ENCODE results near the gene PFN2. TPM values are rescaled to one million over a fixed set of nuclear protein-coding genes. Genes with fewer than 3 reads are reported as not detected.

The PFN2 gene
- total RNA-seq, 3 donors from 2014 or later (not counting 1 experiment from before 2014, with no cell fraction given): 3.4 to 4.9 (median 4.8) TPM

DNA sequence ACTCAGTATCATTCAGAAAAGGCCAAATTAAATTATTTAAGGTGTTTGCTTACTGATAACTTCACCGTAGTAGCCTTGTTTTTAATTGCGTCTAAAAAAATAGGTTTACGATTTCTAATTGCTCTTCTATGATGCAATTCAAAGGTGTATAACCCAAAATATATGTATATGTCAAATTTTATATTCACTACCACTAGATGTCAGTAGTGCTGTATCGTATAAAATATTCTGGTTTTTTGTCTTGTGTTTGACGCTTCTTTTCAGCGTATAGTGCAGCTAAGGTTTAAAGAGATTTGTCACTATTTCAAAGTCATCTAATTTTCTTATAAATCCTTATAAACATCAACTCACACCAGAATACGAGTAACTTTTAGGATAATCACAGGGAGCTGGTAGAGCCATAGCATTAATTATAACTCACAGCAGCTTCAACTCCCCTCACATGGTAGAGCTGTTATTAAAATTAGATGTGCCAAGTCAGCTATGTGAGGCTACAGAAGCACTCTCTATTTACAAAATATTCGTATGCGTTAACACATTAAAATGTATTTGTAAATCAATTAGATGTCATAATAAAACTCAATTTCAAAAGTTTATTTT lies 3.5 kb downstream of the PFN2 start:
- Mint-ChIP-seq H3K27me3 (ENCODE audit: low read depth in 2 of 2) (peaks cover 8 to 14% of the 10 kb centered on the region in 2 donors), H3K36me3 (no peaks in the 10 kb centered on the region), H3K9me3 (no peaks in the 10 kb centered on the region), H3K4me1 (peaks cover 20 to 23% of the 10 kb centered on the region in 2 donors), H3K27ac (no peak overlapping the region), H3K4me3 (peak overlapping the region; percentile 50)
- ATAC-seq (no peak), DNase-seq (peak in 1 of 2 donors; percentile 70)
- H3K9me3 ChIP-seq (ENCODE audit: control insufficient read depth, insufficient read depth, low read length): no peaks in the 10 kb centered on the region
- no peak overlapping the region for H3K4me3 ChIP-seq (ENCODE audit: low read length)
- WGBS (ENCODE audit: insufficient coverage): no CpG with 5 or more reads among the region's 9 CpGs
- no peak overlapping the region for H3K27ac ChIP-seq (ENCODE audit: low read length)
- H3K36me3 ChIP-seq (ENCODE audit: control insufficient read depth, insufficient read depth, low read length): no peaks in the 10 kb centered on the region
- intact Hi-C loops (cut with micrococcal nuclease): loop anchor here (1.0 to 2.0 kb wide), 3 partner anchors 217 to 532 kb away; no protein-coding TSS in a partner anchor
- TF ChIP-seq, protein P1, sequence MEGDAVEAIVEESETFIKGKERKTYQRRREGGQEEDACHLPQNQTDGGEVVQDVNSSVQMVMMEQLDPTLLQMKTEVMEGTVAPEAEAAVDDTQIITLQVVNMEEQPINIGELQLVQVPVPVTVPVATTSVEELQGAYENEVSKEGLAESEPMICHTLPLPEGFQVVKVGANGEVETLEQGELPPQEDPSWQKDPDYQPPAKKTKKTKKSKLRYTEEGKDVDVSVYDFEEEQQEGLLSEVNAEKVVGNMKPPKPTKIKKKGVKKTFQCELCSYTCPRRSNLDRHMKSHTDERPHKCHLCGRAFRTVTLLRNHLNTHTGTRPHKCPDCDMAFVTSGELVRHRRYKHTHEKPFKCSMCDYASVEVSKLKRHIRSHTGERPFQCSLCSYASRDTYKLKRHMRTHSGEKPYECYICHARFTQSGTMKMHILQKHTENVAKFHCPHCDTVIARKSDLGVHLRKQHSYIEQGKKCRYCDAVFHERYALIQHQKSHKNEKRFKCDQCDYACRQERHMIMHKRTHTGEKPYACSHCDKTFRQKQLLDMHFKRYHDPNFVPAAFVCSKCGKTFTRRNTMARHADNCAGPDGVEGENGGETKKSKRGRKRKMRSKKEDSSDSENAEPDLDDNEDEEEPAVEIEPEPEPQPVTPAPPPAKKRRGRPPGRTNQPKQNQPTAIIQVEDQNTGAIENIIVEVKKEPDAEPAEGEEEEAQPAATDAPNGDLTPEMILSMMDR (IDR thresholded peaks at IDR 0.05): peak; percentile 73
- peaks cover 9% of the 10 kb centered on the region for H3K27me3 ChIP-seq (ENCODE audit: control insufficient read depth, insufficient read depth, low read length)
- H3K4me1 ChIP-seq (ENCODE audit: control insufficient read depth, insufficient read depth, low read length): peaks cover 11% of the 10 kb centered on the region

DNA sequence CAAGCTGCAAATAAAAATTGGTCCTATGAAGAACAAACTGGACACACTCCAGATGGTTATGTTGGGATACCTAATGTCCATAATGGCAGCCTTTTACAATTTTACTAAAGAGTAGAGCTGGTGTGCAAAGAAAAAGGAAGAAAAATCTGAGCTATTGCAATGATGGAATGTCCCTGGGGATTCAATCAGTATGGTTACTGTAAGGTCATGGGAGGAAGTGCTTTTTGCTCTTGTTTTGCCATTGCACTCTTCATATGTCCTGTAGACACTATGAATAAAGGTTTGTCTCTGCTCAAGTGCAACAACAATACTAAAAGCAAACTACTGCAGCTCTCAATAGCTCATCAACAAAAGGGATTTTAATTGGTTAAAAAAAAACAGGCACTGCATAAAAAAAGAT lies 5.4 kb downstream of the PFN2 start:
- Histone ChIP-seq H3K36me3 (ENCODE audit: control insufficient read depth, insufficient read depth, low read length) (no peaks in the 10 kb centered on the region), H3K4me1 (ENCODE audit: control insufficient read depth, insufficient read depth, low read length) (peaks cover 6% of the 10 kb centered on the region), H3K9me3 (ENCODE audit: control insufficient read depth, insufficient read depth, low read length) (no peaks in the 10 kb centered on the region), H3K27ac (ENCODE audit: low read length) (no peak overlapping the region), H3K27me3 (ENCODE audit: control insufficient read depth, insufficient read depth, low read length) (no peaks in the 10 kb centered on the region), H3K4me3 (ENCODE audit: low read length) (no peak overlapping the region)
- peaks cover 12 to 14% of the 10 kb centered on the region in 2 donors for H3K4me1 Mint-ChIP-seq
- no peak for DNase-seq
- TF ChIP-seq, protein P1 (IDR thresholded peaks at IDR 0.05): no peak
- intact Hi-C loops (cut with micrococcal nuclease): no loop called here
- peaks cover 0 to 9% of the 10 kb centered on the region in 2 donors for H3K27me3 Mint-ChIP-seq (ENCODE audit: low read depth in 2 of 2)
- no peaks in the 10 kb centered on the region for H3K36me3 Mint-ChIP-seq
- no peak overlapping the region for H3K27ac Mint-ChIP-seq
- H3K9me3 Mint-ChIP-seq: no peaks in the 10 kb centered on the region
- no peak overlapping the region for H3K4me3 Mint-ChIP-seq
- ATAC-seq: no peak

DNA sequence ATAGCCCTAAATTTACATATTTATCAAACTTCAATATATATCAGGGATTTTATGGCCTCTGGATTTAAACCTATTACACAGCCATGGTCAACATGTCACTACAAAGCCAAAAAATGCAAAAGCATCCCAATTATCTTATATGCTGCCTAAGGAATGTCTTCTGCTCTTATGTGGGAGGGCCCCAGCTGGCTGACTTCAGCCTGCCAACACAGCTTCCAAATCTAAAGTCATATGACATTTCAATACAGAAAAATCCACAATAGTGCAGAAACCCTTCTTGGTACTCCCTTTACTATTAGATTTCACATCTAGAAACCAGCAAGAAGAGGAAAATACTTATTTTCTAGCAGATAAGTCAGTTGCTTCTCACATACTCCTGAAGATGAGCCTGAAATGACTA lies 6.4 kb downstream of the PFN2 start:
- TF ChIP-seq, protein P1 (IDR thresholded peaks at IDR 0.05): no peak
- no peak for DNase-seq
- no peak overlapping the region for H3K27ac Mint-ChIP-seq
- Histone ChIP-seq H3K27me3 (ENCODE audit: control insufficient read depth, insufficient read depth, low read length) (no peaks in the 10 kb centered on the region), H3K4me3 (ENCODE audit: low read length) (no peak overlapping the region), H3K9me3 (ENCODE audit: control insufficient read depth, insufficient read depth, low read length) (no peaks in the 10 kb centered on the region), H3K27ac (ENCODE audit: low read length) (no peak overlapping the region), H3K36me3 (ENCODE audit: control insufficient read depth, insufficient read depth, low read length) (no peaks in the 10 kb centered on the region), H3K4me1 (ENCODE audit: control insufficient read depth, insufficient read depth, low read length) (no peaks in the 10 kb centered on the region)
- no peak for ATAC-seq
- peaks cover 0 to 3% of the 10 kb centered on the region in 2 donors for H3K27me3 Mint-ChIP-seq (ENCODE audit: low read depth in 2 of 2)
- no peak overlapping the region for H3K4me3 Mint-ChIP-seq
- H3K36me3 Mint-ChIP-seq: no peaks in the 10 kb centered on the region
- intact Hi-C loops (cut with micrococcal nuclease): no loop called here
- H3K4me1 Mint-ChIP-seq: peaks cover 5 to 7% of the 10 kb centered on the region in 2 donors
- no peaks in the 10 kb centered on the region for H3K9me3 Mint-ChIP-seq

DNA sequence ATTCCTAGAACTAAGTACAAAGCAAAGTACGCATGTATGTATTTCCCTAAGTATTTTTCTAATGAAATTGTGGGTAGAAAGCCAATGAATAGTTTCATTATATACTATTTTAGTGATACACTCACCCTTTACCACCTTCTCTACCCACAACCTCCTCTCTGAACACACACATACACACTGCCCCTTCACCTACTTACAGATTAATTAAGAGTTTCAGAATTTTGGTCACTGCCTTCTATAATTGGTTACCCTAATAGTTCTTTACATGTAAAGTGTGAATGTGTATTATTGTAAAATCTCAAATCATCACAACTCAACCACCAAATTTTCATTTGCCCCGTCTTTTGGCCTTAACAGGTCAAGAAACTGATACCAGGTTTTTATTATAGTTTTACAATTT lies 7.2 kb downstream of the PFN2 start:
- H3K4me3 Mint-ChIP-seq: no peak overlapping the region
- WGBS (ENCODE audit: insufficient coverage): no CpG with 5 or more reads among the region's 2 CpGs
- no peaks in the 10 kb centered on the region for H3K27me3 ChIP-seq (ENCODE audit: control insufficient read depth, insufficient read depth, low read length)
- no peaks in the 10 kb centered on the region for H3K36me3 Mint-ChIP-seq
- H3K9me3 Mint-ChIP-seq: no peaks in the 10 kb centered on the region
- H3K4me1 Mint-ChIP-seq: peaks cover 0 to 5% of the 10 kb centered on the region in 2 donors
- H3K36me3 ChIP-seq (ENCODE audit: control insufficient read depth, insufficient read depth, low read length): no peaks in the 10 kb centered on the region
- H3K4me3 ChIP-seq (ENCODE audit: low read length): no peak overlapping the region
- ATAC-seq: no peak
- no peaks in the 10 kb centered on the region for H3K27me3 Mint-ChIP-seq (ENCODE audit: low read depth in 2 of 2)
- no peak for DNase-seq
- intact Hi-C loops (cut with micrococcal nuclease): no loop called here
- H3K4me1 ChIP-seq (ENCODE audit: control insufficient read depth, insufficient read depth, low read length): no peaks in the 10 kb centered on the region
- no peak overlapping the region for H3K27ac ChIP-seq (ENCODE audit: low read length)
- TF ChIP-seq, protein P1 (IDR thresholded peaks at IDR 0.05): no peak
- no peaks in the 10 kb centered on the region for H3K9me3 ChIP-seq (ENCODE audit: control insufficient read depth, insufficient read depth, low read length)
- no peak overlapping the region for H3K27ac Mint-ChIP-seq
